ENCODE measurements around the gene PDCD4.
"Not testable (repeated sequence)": the region's sequence is repeated elsewhere in the genome, so short reads cannot be mapped to it uniquely, and the experiment has no call there.

PDCD4 gene

GRCh38 chr10:110862961-110863360, 8.8 kb upstream of the PDCD4 start:
- no peak for DNase-seq

- no peak for DNase-seq
Measured at GRCh38 chr10:110863361-110863760, 8.4 kb upstream of the PDCD4 start.

- no peak for DNase-seq
Measured at GRCh38 chr10:110863956-110864355, 7.8 kb upstream of the PDCD4 start.

GRCh38 chr10:110864662-110865140, 7.0 kb upstream of the PDCD4 start:
- DNase-seq = peak; percentile 29

- no peak for DNase-seq
Measured at GRCh38 chr10:110865186-110865808, 6.4 kb upstream of the PDCD4 start.

- no peak for DNase-seq
Measured at GRCh38 chr10:110865809-110866482, 5.8 kb upstream of the PDCD4 start.

GRCh38 chr10:110867011-110867806, 4.5 kb upstream of the PDCD4 start:
- not testable (repeated sequence) for DNase-seq

GRCh38 chr10:110867807-110868465, 3.8 kb upstream of the PDCD4 start:
- no peak for DNase-seq

GRCh38 chr10:110868981-110869380, 2.7 kb upstream of the PDCD4 start:
- no peak for DNase-seq

- DNase-seq = no peak
Measured at GRCh38 chr10:110870823-110871297, 868 bp upstream of the PDCD4 start.

GRCh38 chr10:110872145-110872983, 636 bp downstream of the PDCD4 start:
- DNase-seq = peak; percentile 76

GRCh38 chr10:110872984-110873923, 1.5 kb downstream of the PDCD4 start:
- no peak for DNase-seq

- no peak for DNase-seq
Measured at GRCh38 chr10:110873951-110874350, 2.2 kb downstream of the PDCD4 start.

- no peak for DNase-seq
Measured at GRCh38 chr10:110876000-110876399, 4.3 kb downstream of the PDCD4 start.

GRCh38 chr10:110876788-110877187, 5.1 kb downstream of the PDCD4 start:
- no peak for DNase-seq

- DNase-seq = no peak
Measured at GRCh38 chr10:110880012-110880411, 8.3 kb downstream of the PDCD4 start.

- DNase-seq = no peak
Measured at GRCh38 chr10:110881247-110881646, 9.5 kb downstream of the PDCD4 start.

- DNase-seq = no peak
Measured at GRCh38 chr10:110881905-110882304, 10.2 kb downstream of the PDCD4 start.

- no peak for DNase-seq
Measured at GRCh38 chr10:110883924-110884323, 12.2 kb downstream of the PDCD4 start.

GRCh38 chr10:110885932-110886674, 14.4 kb downstream of the PDCD4 start:
- DNase-seq = no peak

Data from stimulated activated naive CD4-positive, alpha-beta T cell treated with Interleukin-2 at 50 U/mL for 16 hours (primary cell).